SKM-1 treated with dmso at 0.1 percent for 144 hours (cell line): ENCODE data around the gene LHX4.
"Not testable (repeated sequence)": the region's sequence is repeated elsewhere in the genome, so short reads cannot be mapped to it uniquely, and the experiment has no call there.

Source experiments
- DNase-seq: peaks from one replicate; lab custom pipeline; 2025; ENCODE audit not compliant: unreplicated experiment; lab: John Stamatoyannopoulos, UW

LHX4 gene

DNA sequence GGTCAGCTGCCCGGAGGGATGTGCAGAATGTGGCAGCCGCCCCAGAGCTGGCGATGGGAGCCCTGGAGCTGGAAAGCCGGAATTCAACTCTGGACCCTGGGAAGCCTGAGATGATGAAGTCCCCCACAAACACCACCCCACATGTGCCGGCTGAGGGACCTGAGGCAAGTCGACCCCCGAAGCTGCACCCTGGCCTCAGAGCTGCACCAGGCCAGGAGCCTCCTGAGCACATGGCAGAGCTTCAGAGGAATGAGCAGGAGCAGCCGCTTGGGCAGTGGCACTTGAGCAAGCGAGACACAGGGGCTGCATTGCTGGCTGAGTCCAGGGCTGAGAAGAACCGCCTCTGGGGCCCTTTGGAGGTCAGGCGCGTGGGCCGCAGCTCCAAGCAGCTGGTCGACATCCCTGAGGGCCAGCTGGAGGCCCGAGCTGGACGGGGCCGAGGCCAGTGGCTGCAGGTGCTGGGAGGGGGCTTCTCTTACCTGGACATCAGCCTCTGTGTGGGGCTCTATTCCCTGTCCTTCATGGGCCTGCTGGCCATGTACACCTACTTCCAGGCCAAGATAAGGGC is 33.5 kb upstream of the LHX4 start:
- DNase-seq, result no peak

DNA sequence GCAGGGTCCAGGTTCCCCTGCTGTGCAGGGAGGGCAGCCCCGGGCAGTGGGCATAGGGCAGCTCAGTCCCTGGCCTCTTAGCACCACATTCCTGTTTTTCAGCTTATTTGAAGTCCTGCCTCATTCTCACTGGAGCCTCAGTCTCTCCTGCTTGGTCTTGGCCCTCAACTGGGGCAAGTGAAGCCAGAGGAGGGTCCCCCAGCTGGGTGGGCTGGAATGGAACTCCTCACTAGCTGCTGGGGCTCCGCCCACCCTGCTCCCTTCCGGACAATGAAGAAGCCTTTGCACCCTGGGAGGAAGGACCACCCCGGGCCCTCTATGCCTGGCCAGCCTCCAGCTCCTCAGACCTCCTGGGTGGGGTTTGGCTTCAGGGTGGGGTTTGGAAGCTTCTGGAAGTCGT is 32.8 kb upstream of the LHX4 start:
- no peak for DNase-seq

DNA sequence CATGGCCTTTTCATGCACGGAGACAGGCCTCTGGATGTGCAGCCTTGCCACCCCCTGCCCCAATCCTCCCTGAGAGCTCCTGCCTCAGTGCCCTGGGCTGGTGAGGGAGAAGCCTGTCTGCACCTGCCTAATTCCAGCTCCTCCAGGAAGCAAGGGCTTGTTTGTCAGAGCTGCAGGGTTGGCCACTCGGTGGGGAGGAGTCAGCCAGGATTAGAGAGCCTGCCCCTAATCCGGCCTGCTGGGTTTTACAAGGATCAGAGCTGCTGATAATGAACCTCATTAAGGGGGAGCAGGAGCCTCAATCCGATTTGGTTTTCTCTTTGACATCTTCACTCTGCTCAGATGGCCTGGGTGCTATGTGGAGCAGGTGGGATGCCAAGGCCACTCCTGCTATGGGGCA is 31.9 kb upstream of the LHX4 start:
- no peak for DNase-seq

DNA sequence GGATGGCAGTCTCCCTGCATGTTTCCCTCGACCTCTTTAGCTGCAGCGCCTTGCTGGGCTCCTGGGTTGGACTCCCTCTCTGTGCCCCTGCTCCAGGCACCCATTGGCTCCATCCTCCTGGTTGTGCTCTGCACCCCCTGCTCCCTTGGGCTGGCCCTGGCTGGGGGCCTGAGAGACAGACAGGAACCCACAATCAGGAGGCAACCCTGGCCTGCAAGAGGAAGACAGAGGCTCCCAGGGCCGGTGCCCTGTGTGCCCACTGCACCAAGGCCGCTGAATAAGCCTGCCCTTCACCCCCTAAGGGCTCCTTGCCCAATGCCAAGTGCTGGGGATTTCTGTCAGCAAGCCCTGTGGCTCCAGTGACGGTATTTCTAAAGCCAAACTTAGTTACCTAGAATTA is 31.5 kb upstream of the LHX4 start:
- DNase-seq, result no peak

DNA sequence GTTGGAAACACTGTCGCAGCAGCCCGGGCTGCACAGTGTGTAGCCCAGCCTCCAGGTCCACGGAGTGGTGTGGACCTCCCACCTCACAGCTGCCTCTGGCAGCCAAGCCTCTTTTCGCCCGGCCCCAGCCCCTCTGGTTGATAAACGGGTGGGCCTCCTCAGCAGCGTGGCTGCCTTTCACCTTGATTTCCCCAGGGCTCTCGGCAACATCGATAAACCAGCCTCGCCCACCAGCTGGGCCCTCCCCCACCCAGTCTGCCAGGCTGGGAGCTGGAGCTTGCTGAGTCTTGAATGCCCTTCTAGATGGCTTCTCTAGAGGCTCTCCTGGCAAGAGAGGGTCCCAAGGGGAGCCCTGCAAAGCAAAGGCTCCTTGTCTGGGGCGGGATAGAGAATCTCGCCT is 31.0 kb upstream of the LHX4 start:
- no peak for DNase-seq

DNA sequence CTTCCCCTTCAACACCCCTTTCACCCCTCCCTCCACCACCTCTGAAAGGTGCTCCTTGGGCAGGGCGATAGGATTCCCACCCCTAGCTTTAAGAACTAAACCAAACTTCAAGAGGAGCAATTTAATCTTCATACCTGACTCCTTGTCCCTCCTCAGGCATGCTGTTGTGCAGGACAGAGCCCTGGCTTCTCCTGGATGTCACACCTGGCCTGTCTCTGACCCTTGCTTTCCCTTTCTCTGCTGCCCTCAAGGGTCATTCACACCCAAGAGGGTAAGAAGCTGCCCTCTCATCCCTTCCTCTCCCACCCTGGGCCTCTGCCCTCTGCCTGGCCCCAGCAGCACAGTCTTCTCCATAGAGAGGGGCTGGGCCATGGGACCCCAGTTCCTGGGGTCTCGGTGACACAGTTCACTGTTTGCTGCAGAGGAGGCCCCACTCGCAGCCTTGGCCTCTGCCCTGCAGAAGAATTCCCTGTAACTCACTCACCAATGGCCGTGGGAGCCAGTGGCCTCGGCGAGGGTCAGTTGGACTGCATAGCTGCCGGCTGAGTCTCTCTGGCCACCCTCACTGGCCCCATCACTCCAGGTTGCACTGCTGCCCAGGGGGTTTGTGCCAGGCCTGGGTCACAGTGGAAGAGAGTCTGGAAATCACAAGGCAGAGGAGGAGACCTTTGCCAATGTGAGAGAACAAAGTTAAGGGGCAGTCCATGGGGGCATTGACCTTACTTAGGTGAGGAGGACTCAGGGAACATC is 28.4 kb upstream of the LHX4 start:
- DNase-seq, result no peak

DNA sequence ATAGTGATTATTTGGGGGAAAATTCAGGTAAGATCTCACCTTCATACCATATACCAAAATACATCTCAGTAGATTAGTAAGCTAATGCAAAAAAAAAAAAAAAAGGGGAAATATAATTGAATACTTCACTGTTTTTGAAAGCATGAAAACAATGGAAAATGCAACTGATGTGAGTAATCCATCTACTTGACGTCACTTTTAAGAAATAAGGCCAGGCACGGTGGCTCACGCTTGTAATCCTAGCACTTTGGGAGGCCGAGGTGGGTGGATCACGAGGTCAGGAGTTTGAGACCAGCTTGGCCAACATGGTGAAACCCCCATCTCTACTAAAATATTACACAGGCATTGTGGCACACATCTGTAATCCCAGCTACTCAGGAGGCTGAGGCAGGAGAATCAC is 27.5 kb upstream of the LHX4 start:
- DNase-seq, result not testable (repeated sequence)

DNA sequence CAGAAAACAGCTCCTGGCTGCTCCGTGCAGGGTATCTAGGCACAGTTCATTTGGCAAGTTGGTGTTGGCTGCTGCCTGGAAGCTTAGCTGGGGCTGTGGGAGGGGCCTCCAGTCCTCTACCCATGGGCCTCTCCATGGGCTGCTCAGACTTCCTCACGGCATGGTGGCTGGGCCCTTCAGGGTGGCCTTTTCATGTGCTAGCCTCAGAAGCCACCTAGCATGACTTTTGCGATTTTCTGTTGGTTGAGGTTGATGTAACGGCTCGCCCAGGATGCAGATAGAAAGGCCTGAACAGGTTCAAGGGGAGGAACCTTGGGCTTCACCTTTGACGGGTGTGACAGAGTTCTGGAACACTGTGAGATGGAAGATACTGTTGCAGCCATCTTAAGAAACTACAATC is 25.8 kb upstream of the LHX4 start:
- no peak for DNase-seq

DNA sequence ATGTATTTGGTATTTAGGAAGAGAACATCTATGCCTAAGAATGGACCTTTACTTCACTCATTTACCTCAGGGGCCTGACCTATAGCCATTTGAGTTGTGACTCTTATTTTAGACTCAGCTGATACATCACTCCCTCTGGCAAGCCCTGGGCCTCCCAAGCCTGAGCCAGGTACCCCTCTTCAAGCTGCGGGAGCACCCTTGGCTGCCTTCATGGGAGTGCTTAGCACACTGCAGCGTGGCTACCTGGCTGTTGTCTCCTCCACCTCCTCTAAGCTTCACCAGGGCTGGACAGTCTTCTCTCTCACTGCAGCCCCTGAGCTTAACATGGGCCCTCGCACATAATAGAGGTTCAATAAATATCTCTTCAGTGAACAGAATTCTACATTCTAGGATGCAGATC is 23.5 kb upstream of the LHX4 start:
- DNase-seq, result no peak

DNA sequence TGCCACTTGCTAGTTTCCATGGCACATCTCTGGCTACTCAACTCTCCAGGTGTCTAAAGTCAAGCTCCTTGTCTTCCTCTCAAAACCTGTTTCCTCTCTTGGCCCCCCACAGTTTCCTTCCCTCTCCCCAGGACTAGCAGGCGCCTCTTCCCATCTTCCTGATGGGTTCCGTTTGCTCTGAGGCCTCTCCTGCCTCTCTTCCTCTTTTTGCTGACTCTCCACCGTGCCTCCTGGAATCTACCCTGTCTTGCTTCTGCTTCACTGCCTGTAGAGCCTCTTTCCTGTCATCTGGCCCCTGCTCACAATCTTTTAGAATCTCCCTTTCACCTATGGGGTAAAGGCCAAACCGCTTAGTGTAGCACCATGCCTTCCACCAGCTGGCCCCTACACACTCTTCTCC is 21.8 kb upstream of the LHX4 start:
- DNase-seq, result peak; percentile 87

DNA sequence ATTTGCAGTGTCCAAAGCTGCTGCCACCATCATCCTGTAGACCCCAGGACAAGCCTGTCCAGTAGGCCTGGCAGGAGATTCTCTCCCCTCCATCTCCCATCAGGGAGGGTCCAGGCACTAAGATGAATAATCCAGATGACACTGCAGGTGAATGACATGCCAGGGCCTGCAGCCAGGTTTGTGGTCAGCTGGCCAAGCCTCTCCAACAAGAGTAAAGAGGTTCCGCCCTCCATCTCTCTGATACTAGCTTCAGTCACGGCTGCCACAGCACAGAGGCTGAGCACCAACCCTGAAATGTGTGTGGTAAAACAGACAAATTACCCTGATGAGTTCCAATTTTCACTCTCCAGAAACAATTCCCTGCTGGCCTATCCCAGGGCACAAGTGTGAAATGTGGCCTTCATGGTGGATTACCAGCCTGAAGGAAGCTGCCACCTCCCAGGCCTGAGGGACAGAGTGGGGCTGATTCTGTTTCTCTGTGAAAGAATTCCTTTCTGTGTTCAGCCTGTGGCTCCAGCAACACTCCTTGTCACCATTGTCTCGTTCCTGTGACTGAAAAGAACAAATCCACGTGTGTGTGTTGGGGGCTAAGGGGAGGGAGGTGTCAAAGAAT is 19.9 kb upstream of the LHX4 start:
- DNase-seq, result no peak

DNA sequence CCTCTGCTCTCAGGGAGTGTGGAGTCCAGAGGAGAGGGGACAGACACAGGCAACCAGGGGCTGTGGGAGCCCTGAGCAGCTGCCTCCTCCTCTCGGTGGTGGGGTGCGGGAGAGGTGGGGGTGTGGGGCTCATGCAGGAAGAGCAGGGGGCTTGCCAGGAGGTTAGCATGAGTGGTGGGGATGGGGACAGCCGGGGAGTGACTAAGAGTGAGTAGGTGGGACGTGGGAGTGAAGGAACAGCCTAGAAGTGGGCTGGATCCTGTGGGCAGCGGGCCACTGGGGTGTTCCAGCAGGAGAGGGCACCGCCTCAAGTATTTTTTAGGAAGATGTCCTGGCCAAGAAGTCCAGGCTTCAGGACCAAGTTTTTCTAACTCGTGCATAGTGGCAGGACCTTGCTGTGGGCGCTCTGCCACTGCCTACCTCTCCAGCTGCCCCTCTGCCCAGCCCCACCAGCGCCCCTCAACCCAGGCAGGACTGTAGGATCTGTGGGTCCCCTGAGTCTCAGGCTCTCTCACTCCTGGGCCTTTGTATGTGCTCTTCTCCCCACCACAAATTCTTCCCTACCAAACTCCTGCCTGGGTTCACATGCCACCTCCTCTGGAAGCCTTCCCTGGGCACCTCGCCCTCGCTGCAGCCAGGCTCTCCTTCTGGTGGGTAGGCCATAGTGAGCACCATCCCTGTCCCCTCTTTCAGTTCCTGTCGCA is 18.8 kb upstream of the LHX4 start:
- no peak for DNase-seq

DNA sequence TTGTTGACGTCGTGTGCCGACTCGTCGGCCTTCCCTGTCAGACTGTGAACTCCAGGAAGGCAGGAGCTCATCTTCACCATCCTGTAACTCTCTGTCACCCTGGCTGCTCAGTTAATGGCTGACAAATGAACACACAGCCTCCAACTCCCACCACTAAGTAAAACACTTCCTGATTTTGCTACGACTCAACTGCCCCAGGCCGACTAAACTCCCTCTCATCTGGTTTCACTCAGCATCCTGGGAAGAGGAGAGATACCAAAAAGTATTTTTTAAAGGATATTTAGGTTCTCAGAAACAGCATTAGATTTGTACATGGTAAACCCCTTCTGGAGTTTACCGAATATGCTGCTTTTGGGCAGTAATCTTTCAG is 18.2 kb upstream of the LHX4 start:
- no peak for DNase-seq

DNA sequence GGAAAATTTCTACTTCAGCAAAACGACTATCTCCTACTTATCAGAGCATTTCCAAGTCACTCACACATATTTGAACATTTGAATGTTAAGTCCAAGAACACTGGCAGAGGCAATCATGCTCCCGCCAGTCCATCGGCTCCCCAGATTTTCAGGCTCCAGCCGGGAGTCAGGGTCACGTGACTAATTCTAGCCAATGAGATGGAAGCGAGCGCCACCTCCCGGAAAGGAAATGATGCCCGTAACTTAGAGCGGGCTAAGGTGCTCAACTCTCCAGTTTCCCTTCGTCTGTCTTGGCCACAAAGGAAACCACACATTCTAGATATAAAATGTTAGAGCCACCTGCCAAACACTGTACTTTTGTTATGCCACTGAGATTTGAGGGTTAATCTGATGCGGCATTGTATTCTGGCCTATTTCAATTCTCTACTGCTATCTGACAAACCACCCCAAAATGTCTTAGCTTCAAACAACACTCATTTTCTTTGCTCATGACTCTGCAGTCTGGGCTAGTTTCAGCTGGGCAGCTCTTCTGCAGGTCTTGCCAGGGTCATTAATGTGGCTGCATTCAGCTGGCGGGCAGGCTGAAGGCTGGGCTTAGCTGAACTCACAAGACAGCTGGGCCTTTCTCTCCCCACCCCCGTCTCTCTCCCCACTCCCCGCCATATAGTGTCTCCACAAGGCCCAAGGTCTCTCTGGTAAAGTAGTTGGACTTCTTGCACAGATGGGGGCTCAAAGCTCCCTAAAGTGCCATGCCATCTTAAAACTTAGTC is 16.5 kb upstream of the LHX4 start:
- DNase-seq, result no peak

DNA sequence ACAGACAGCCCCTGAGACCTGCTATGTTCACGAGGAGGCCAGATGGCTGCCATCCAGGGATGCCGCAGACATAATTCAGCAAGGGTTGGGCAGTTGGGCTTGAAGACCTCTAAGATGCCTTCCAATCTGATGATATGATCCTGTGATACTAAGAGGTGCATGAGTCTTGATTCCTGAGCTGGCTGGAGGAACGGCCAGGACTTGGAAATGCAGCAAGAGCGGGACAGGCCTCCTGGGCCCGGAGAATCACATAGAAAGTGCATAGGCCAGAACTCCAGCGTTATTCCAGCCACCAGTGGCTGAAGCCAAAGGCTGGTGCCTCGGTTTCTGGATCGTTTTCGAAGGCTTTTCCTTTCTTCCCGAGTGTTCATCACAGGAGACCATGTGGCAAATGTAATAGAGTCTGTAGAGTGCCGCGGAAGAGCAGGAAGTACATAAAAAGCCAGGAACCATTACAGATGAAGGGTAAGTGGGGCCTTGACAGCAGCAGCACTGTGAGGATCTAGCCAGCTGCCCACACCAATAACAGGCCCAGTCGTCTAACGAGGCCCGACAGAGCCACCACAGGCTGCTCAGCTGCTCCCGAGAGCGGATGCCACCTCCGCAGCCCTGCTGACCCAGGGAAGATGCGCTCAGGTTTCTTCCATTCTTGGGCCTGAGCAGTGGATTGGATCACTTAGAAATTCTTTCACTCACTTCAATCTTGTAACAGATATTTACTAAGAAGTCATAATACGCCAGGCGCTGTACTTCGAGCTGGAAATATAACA is 14.0 kb upstream of the LHX4 start:
- DNase-seq, result no peak

DNA sequence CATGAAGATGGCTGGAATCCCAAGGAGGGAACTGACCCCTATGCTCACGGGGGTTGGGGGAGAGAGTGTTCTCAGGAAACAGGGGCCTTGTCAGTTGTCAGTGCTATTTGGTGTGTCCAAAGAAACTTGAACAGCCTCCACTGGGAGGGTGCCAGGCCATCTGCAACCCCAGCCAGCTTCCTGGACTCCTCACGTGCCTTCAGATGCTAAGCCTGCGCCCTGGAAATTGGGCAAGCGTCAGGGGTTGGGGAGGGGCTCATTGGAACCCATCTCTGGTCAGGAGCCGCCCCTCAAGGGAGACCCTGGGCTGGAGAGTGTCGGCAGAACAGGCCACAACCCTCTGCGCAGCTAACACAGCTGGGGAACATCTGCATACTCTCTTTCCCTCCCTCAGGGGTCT is 13.1 kb upstream of the LHX4 start:
- no peak for DNase-seq

DNA sequence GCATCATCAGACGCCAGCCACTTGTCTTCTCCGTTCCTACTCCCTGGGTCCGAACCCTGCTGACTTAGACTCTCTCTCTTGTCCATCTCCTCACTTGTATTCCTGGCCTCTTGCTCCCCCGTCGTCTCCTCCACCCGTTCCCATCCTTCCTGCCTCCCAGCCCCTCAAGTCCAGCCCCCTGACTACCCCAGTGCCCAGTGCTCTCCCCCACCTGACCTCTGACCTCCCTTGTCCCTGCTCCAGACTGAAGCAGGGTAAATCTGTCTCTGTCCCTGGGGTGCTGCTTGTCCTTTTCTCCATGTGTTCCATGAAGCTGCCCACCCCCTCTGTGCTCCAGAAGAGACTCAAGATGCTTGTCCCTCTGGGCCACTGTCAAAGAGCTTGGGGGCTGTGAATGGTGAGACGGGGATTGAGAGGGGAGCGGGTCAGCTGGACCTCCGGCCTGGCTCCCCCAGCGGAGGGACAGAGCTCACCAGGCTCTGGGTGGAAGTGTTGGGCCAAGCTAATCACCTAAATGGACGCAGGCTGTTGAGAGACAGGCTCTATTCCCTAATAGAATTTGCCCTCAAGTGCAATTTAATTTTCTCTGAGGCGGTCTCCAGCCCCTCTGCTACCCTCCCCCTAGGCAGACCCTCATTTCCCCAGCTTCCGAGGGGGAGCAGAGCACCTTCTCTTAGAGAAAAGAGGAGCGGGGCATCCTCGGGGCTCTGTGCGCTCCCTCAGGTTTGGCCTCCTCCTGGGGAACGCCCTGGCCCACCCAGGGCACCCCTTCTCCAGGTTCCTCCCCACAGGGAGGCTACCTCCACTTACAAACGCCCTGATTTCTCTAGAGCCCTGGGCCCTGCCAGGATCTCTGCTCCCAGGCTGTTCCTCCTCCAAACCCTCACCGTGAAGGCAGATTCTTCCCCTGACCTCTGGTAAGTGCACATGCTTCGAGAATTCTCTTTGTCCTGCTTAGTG is 11.0 kb upstream of the LHX4 start:
- DNase-seq, result no peak

DNA sequence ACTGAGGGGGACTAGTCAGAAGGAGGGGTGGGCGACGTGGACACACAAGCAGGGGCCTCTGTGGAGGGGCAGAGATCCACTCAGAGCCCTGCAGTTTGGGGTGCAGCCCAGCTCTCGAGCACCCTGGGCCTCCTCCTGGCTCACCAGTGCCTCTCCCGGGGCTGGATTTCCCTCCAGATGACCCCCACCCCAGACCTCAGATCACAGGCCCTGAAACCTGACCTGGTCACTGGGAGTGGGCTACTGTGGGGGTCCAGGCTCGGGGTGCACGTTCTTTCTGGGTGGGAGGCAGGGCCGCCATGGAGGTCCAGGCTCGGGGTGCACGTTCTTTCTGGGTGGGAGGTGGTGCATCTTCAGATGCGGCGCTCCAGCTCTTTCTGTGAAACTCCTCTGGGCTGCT is 10.3 kb upstream of the LHX4 start:
- DNase-seq, result no peak

DNA sequence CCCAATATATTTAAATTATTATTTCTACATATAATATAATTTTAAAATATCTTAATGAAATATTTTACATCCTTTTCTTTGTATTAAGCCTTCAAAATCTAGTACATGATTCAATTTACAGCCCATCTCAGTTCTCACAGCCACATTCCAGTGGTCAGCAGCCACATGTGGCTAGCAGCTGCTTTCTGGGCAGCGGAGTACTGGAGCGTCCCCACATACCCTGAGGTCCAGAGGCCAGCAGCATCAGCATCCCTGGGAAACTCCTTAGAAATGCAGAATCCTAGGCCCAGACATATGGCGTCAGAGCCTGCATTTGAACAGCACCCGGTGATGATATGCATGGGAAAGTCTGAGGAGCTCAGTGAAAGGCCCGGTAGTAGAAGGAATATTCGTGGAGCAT is 8.6 kb upstream of the LHX4 start:
- no peak for DNase-seq

DNA sequence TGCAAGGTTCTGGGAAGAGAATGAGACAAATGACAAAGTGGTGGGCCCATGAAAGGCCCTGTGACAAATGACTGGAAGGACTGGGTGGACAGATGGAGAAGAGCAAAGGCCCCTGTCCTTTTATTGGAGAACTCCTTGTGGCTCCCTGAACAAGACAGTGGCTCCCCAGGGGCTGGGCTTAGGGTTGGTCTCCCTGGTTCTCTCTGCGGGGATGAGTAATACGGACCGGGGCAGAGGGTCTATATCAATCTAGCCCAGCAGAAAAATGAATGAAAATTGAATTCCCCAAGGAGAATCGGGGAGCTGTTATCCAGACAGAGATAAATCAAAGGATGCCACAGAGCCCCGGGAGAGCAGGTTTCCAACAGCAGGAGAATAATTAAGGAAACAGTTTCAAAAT is 5.2 kb upstream of the LHX4 start:
- no peak for DNase-seq
